HCT116 (cell line): Measurements from ENCODE around the gene PPP1R16B.

ENCODE experiments used
- CTCF ChIP-seq, 3 experiments: fragments of 200-600 bp in 1 of 3; sonication (generic) in 1 of 3; IDR thresholded peaks in 2 of 3; conservative IDR thresholded peaks in 1 of 3; 2 replicates each; pipeline ENCODE4 v1.5.1; 2012 to 2017; ENCODE audit warnings: low read depth in 2 of 3, low read length in 2 of 3, antibody characterized with exemption in 1 of 3, borderline replicate concordance in 1 of 3, control low read depth in 1 of 3, mild to moderate bottlenecking in 1 of 3, mixed read lengths in 1 of 3, mixed run types in 1 of 3, moderate library complexity in 1 of 3; ENCODE audit not compliant: insufficient read depth in 1 of 3
- JUND ChIP-seq: IDR thresholded peaks from 2 replicates; pipeline ENCODE4 v1.6.1; 2012

- TF ChIP-seq CTCF (IDR thresholded peaks at IDR 0.05 in 2 of 3, conservative IDR thresholded peaks at IDR 0.05 in 1 of 3; ENCODE audit: borderline replicate concordance in 1 of 3, insufficient read depth in 1 of 3, low read depth in 2 of 3, low read length in 2 of 3) (no peak), JUND (no peak)
Measured at GRCh38 chr20:38926934-38927616, 121.6 kb downstream of the PPP1R16B start.
